Panc1 (cell line): Measurements from ENCODE around the gene HDHD3. TPM values are rescaled to one million over a fixed set of nuclear protein-coding genes. Genes with fewer than 3 reads are reported as not detected.

ENCODE experiments used
- ATAC-seq: fragments of 200-7000 bp; cut with Tn5 transposase; 2 replicates; pipeline ENCODE4 v1.9.1; 2020; ENCODE audit warnings: mild to moderate bottlenecking, moderate library complexity
- BruUV-seq: library from RNA; stranded (reverse); fragments of 400-500 nt; replicated peaks from 2 replicates; lab custom pipeline; 2021; lab: Mats Ljungman, UMichigan
- CTCF ChIA-PET: fragments of 300-600 bp; sonication (Branson Sonifier 250); formaldehyde crosslinking; loops from one replicate; lab custom pipeline; 2022; ENCODE audit warnings: antibody characterized with exemption; lab: Charles Lee
- POLR2A ChIA-PET: fragments of 300-600 bp; sonication (Branson Sonifier 250); formaldehyde crosslinking; loops from one replicate; lab custom pipeline; 2022; ENCODE audit warnings: antibody characterized with exemption; lab: Charles Lee
- DNase-seq: peaks from one replicate; pipeline ENCODE4 v3.0.0-alpha.2; 2010; ENCODE audit warnings: low read depth, low spot score
- H3K27ac ChIP-seq: 2 replicates; pipeline ENCODE4 v1.5.1; 2011; ENCODE audit warnings: mild to moderate bottlenecking, low read length, inconsistent platforms
- H3K27me3 ChIP-seq: fragments of 200-500 bp; sonication (Bioruptor generic); 2 replicates; pipeline ENCODE4 v1.6.0; 2014; ENCODE audit warnings: low read length, inconsistent platforms; ENCODE audit not compliant: control insufficient read depth, insufficient read depth
- H3K36me3 ChIP-seq: fragments of 200-500 bp; sonication (Bioruptor generic); 2 replicates; pipeline ENCODE4 v1.5.1; 2014; ENCODE audit warnings: inconsistent platforms, mild to moderate bottlenecking, low read length, moderate library complexity; ENCODE audit not compliant: control insufficient read depth, insufficient read depth
- H3K4me1 ChIP-seq: 2 replicates; pipeline ENCODE4 v1.5.1; 2011; ENCODE audit warnings: inconsistent platforms, mild to moderate bottlenecking, low read length, moderate library complexity; ENCODE audit not compliant: control insufficient read depth, insufficient read depth
- H3K4me3 ChIP-seq, 2 experiments: 2 replicates each; pipeline ENCODE4 v1.5.1; 2011 to 2012; ENCODE audit warnings: low read depth in 2 of 2, low read length in 2 of 2, mild to moderate bottlenecking in 2 of 2, inconsistent platforms in 1 of 2, moderate library complexity in 1 of 2
- H3K9me3 ChIP-seq: fragments of 200-500 bp; sonication (Bioruptor generic); 2 replicates; pipeline ENCODE4 v1.5.1; 2014; ENCODE audit warnings: low read depth, mild to moderate bottlenecking, inconsistent platforms, low read length, moderate library complexity; ENCODE audit not compliant: control insufficient read depth, insufficient read depth
- POLR2AphosphoS5 ChIP-seq: IDR thresholded peaks from 2 replicates; pipeline ENCODE4 v1.6.1; 2012; ENCODE audit warnings: mild to moderate bottlenecking, low read depth, low read length, moderate library complexity
- SIN3A ChIP-seq: IDR thresholded peaks from 2 replicates; pipeline ENCODE4 v1.6.1; 2012; ENCODE audit warnings: low read depth, mild to moderate bottlenecking, low read length, moderate library complexity, borderline replicate concordance; ENCODE audit not compliant: insufficient read depth
- TCF7L2 ChIP-seq: IDR thresholded peaks from 2 replicates; pipeline ENCODE4 v1.6.1; 2011; ENCODE audit warnings: mild to moderate bottlenecking, low read depth, low read length, inconsistent platforms
- in situ Hi-C: cut with HindIII; loops from 2 replicates; pipeline ENCODE4 v1.10.0; 2016; ENCODE audit warnings: low sequenced_read_pairs, low pct_unique_long_range_greater_than_20kb
- intact Hi-C: fragments of 100-400 bp; cut with micrococcal nuclease; formaldehyde crosslinking; loops from one replicate; pipeline ENCODE4 v1.10.0; 2022; ENCODE audit not compliant: unreplicated experiment
- total RNA-seq: library from RNA; stranded (reverse); gene quantifications from one replicate; pipeline ENCODE4 v1.2.1, GENCODE V29; 2021; ENCODE audit not compliant: unreplicated experiment
- TF ChIP-seq, protein P1 (sequence below): fragments of 450-650 bp; IDR thresholded peaks from 2 replicates; pipeline ENCODE4 v1.5.1; 2017; ENCODE audit warnings: mild to moderate bottlenecking
- TF ChIP-seq, protein P2 (sequence below), 2 experiments: IDR thresholded peaks; 2 replicates each; pipeline ENCODE4 v1.6.1; 2011 to 2012; ENCODE audit warnings: low read depth in 2 of 2, control low read depth in 1 of 2, low read length in 1 of 2, mild to moderate bottlenecking in 1 of 2, moderate library complexity in 1 of 2; ENCODE audit not compliant: insufficient read depth in 1 of 2

HDHD3 gene
- total RNA-seq, 1 experiment from 2014 or later, result 14.5 TPM

GRCh38 chr9:113389451-113389850 is 12.7 kb upstream of the HDHD3 start:
- H3K4me3 ChIP-seq, result no peak overlapping the region
- ChIA-PET POLR2A (no interaction called here), CTCF (no interaction called here)
- no peak for DNase-seq
- H3K9me3 ChIP-seq, result no peaks in the 10 kb centered on the region
- no peak overlapping the region for H3K27ac ChIP-seq
- H3K4me1 ChIP-seq, result no peaks in the 10 kb centered on the region
- in situ Hi-C loops (no loop called here), intact Hi-C loops (no loop called here)
- TF ChIP-seq, protein P1, sequence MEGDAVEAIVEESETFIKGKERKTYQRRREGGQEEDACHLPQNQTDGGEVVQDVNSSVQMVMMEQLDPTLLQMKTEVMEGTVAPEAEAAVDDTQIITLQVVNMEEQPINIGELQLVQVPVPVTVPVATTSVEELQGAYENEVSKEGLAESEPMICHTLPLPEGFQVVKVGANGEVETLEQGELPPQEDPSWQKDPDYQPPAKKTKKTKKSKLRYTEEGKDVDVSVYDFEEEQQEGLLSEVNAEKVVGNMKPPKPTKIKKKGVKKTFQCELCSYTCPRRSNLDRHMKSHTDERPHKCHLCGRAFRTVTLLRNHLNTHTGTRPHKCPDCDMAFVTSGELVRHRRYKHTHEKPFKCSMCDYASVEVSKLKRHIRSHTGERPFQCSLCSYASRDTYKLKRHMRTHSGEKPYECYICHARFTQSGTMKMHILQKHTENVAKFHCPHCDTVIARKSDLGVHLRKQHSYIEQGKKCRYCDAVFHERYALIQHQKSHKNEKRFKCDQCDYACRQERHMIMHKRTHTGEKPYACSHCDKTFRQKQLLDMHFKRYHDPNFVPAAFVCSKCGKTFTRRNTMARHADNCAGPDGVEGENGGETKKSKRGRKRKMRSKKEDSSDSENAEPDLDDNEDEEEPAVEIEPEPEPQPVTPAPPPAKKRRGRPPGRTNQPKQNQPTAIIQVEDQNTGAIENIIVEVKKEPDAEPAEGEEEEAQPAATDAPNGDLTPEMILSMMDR, result no peak
- TF ChIP-seq, protein P2, sequence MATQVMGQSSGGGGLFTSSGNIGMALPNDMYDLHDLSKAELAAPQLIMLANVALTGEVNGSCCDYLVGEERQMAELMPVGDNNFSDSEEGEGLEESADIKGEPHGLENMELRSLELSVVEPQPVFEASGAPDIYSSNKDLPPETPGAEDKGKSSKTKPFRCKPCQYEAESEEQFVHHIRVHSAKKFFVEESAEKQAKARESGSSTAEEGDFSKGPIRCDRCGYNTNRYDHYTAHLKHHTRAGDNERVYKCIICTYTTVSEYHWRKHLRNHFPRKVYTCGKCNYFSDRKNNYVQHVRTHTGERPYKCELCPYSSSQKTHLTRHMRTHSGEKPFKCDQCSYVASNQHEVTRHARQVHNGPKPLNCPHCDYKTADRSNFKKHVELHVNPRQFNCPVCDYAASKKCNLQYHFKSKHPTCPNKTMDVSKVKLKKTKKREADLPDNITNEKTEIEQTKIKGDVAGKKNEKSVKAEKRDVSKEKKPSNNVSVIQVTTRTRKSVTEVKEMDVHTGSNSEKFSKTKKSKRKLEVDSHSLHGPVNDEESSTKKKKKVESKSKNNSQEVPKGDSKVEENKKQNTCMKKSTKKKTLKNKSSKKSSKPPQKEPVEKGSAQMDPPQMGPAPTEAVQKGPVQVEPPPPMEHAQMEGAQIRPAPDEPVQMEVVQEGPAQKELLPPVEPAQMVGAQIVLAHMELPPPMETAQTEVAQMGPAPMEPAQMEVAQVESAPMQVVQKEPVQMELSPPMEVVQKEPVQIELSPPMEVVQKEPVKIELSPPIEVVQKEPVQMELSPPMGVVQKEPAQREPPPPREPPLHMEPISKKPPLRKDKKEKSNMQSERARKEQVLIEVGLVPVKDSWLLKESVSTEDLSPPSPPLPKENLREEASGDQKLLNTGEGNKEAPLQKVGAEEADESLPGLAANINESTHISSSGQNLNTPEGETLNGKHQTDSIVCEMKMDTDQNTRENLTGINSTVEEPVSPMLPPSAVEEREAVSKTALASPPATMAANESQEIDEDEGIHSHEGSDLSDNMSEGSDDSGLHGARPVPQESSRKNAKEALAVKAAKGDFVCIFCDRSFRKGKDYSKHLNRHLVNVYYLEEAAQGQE (IDR thresholded peaks at IDR 0.05; ENCODE audit: insufficient read depth in 1 of 2, low read depth in 2 of 2, low read length in 1 of 2), result no peak
- TF ChIP-seq TCF7L2 (no peak), SIN3A (no peak), POLR2AphosphoS5 (no peak)
- H3K27me3 ChIP-seq, result no peaks in the 10 kb centered on the region
- H3K36me3 ChIP-seq, result no peaks in the 10 kb centered on the region
- no peak for ATAC-seq
- no TSS peak for BruUV-seq

DNA sequence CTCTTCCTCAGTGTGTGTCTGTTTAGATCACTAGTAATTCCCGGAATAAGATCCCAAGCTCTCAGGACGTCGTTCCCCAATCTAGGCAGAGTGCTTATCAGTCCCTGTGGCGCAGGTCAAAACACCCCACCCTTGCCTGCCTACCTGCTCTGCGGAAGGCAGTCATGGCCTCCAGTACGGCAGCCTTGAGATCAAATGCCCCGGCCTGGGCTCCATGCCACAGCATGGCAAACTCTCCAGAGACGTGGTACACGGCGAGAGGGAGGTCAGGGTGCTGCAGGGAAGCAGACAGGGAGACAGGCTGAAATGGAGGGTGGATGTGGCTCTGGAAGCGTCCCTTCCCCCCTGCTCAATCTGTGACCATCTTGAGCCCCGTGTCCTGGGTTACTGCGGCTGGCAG is 12.0 kb upstream of the HDHD3 start:
- ATAC-seq (no peak), DNase-seq (no peak)
- Histone ChIP-seq H3K27me3 (no peaks in the 10 kb centered on the region), H3K9me3 (no peaks in the 10 kb centered on the region), H3K4me3 (no peak overlapping the region), H3K4me1 (no peaks in the 10 kb centered on the region), H3K36me3 (no peaks in the 10 kb centered on the region), H3K27ac (no peak overlapping the region)
- TF ChIP-seq, protein P1, result no peak
- TF ChIP-seq, protein P2 (IDR thresholded peaks at IDR 0.05; ENCODE audit: insufficient read depth in 1 of 2, low read depth in 2 of 2, low read length in 1 of 2), result no peak
- TF ChIP-seq SIN3A (no peak), TCF7L2 (no peak), POLR2AphosphoS5 (no peak)
- intact Hi-C loops, result no loop called here
- ChIA-PET CTCF (no interaction called here), POLR2A (no interaction called here)
- BruUV-seq, result no TSS peak
- in situ Hi-C loops, result no loop called here
